HG03571 (cell line): ENCODE data around the gene GPC6.

Experiments used
- ATAC-seq: cut with Tn5 transposase; IDR thresholded peaks from one replicate; pipeline ENCODE4 v1.9.1; 2021; ENCODE audit not compliant: unreplicated experiment

Gene GPC6

GRCh38 chr13:94073007-94073744, 846.6 kb downstream of the GPC6 start:
- no peak for ATAC-seq

DNA sequence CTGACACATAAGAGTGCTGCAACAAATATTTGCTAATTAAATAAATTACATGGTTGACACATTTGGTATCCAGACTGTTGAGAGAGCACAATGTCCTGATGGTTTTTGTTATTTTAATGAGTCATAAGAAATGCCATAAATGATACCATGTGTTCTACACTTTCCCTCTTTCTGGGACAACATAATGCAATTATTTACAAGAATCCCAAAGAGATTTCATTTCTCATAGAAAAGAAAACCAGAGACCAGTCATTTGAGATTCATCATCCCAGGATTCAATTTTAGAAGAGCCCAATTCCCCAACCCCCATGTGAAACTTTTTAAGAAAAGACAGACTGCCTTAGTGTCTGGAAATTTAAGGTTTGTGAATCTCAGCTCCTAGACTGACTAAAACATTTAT, 853.3 kb downstream of the GPC6 start:
- no peak for ATAC-seq

DNA sequence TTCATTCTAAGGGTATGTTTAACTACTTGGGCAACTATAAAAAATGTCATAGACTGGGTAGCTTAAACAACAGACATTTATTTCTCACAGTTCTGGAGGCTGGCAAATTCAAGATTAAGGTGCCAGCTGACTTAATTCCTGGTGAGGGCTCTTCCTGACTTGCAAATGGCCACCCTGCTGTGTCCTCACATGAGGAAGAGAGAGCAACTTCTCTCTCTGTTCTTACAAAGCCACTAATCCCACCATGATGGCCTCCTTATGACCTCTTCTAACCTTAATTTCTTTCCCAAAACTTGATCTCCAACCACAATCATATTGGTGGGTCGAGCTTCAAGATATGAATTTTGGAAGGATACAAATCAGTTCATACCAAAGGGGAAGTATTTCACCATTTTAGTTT, 853.9 kb downstream of the GPC6 start:
- ATAC-seq: no peak

DNA sequence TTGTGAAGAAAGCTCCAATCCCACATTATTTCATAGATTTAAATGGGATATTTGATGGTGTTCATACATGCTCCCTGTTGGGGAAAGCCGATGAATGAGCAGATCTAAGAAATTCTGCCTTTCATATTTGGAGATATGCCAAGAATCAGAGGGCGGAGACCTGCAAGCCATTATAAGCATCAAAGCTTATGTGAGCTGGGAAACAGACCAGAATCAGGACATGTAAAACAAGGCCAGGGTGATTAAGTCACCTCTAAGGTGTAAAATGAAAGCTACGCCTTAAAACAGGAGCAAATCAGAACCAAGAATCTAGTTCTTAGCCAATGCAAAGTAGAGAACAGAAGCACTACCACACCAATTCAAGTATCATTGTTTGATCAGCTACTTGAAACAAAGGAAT, 860.5 kb downstream of the GPC6 start:
- ATAC-seq: no peak

DNA sequence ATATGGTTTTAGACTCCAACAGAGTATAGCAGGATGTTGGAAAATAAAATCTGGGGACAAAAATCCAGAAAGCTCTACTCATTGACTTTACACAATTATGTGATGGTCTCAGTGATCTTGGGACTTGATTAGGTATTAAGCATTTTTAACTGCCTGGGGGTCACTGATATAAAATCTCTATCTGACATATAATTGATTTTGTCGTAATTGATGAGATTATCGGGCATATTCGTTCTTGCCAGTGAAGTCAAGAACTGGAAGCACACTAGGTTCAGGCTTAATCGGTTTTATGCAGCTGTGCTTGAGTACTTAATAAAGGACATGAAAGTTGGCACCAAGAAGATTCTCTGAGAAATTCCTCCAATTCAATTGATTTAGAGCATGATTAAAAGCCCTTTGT, 862.1 kb downstream of the GPC6 start:
- no peak for ATAC-seq

GRCh38 chr13:94090773-94091480, 864.3 kb downstream of the GPC6 start:
- no peak for ATAC-seq

DNA sequence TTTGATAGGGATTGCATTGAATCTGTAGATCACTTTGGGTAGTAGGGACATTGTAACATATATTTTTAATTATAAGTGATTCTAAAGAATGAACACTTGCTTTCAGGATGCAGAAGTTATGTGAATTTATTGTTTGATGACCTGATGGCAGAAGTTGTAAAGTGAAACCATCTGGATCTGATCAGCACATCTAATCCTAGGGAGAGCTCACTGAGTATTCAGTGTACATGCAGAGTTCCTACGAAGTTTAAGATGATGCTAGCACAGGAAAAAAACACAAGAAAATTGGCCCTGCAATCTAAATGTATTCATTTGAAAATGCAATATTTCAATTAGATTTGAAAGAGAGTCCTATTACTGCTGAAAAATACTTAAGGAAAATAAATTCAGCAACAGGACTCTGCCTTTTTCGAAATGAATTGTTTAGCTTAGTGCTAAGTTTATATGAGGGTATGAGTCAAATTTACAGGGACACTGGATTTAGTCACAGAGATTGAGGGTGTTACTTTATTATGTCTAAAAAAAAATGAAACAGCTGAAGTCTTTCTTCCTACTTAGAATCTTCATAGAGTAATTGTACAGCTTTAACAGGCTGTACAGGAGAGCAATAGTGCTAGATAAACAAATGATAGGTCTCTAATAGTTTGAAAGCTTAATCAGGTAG, 867.2 kb downstream of the GPC6 start:
- no peak for ATAC-seq

DNA sequence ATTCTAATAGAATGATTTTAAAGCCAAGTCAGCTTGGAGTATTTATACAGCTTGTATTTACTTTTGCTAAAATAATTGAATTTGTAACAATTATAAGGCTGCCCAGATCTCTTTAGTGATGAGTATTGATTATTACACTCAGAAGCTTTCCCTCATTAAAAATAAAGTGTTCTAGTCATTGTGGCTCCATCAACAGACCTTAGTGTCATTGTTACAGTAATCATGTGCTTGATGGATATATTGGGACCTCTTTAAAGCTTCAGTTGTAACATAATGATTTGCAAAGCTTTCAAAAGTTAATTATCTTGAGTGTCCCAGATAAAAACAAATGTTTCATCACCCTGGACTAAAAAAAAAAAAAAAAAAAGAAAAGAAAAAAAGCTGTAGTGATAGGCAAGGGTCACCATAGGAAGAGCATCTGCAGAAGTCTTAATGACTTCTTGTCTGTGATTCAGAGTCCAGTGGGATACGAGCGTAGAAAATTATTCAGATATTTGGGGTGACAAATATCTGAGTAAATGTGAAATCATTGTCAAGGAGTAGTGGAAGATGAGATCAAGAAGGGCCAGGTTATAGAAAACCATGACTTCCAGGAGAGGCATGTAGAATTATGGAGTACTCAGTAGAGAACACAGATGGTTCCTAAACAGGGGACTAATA, 883.2 kb downstream of the GPC6 start:
- no peak for ATAC-seq

- ATAC-seq: no peak
These were observed 885.6 kb downstream of the GPC6 start for GRCh38 chr13:94112227-94112626.

DNA sequence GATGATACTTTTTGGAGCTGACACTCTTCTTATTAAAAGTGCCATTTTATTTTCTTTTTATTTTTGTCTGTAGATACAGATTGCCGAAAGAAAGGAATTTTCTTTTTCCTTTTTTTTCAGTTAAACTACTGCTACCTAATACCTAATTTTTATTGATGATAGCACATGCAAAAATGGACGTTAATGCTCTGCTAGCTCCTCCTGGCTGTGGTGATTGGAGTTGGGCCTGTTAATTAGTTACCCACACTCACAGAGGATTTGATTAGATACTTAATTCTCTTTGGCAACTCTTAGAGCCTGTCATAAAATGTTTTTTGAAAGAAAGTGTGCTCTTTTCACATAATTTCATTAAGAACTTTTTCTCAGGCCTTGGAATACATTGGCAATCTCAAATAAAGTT, 886.1 kb downstream of the GPC6 start:
- ATAC-seq: no peak

DNA sequence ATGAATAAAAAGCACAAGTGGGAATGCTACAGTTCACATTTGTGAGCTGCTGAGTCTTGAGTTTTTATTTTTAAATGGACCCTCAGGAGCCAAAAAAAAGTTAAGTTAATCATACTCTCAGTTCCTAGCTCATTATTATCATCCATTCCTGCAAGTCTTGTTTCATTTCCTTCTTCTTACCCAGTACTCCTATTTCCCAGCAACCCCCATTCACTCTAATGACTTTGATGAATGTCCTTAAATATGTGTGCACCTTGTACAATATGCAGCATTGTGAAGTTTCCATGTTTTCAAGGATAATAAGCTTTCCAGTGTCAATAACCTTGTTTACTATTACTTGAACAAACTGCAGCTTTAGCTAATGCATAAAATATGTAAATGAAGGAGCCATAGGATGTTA, 886.6 kb downstream of the GPC6 start:
- no peak for ATAC-seq

DNA sequence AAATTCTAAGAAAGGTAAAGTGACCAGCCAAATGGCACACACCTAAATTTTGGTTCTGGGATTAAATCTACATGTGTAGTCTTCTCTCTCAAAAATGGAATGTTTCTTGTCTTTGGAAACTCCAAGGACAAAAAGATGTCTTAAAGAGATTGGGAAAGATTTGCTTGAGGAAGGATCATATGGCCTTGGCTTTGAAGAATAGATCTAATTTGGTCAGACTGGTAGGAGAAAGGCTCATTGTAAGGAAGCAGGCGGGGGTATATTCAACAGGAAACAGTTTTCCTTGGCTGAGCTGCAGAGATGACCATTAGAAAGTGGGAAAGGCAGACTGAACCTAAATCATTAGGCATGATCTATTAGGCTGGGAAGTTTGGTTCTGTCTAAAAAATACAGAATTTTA, 887.6 kb downstream of the GPC6 start:
- no peak for ATAC-seq

DNA sequence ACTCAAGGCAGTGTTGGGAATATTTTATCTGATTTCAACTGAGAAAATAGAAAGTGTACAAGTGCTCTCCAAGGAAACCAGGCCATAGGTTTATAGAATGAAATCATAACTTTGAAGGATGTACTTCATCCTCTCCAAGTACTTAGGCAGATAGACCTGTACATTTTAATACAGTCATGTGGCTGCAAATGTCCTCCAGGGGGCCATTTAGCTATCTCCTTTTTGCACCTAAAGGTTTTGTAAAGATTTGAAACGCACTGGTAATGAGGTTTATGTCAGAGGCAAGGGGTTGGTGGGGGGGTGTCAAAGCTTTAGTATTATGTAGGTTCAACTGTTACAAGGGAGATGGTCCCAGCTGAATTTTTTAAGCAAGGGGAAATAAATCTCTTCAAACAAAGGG, 888.4 kb downstream of the GPC6 start:
- no peak for ATAC-seq

DNA sequence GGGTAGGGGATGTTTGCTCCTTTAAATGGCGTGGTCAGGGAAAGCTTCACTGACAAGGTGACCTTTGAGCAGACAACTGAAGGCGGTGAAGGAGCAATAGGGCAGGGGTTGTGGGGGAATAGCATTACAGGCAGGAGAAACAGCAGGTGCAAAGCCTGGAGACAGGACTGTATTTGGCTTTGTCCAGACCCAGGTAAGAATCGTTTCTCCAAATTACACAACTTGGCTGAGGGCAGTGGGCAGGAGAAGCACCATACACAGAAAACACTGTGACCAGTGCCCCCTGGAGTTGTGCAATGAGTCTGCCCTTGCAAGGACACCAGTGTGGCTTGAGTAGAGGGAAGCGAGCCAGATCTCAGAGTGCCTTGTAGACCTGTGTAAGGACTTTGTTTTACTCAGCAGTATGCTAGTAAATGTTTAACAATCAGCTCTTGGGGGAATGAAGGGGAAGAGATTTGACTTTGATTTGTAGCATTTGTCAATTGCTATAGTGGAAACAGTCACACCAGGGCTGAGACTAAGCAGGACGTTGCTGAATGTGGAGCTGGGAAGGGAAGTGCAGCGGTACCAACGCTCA, 892.8 kb downstream of the GPC6 start:
- ATAC-seq: no peak

DNA sequence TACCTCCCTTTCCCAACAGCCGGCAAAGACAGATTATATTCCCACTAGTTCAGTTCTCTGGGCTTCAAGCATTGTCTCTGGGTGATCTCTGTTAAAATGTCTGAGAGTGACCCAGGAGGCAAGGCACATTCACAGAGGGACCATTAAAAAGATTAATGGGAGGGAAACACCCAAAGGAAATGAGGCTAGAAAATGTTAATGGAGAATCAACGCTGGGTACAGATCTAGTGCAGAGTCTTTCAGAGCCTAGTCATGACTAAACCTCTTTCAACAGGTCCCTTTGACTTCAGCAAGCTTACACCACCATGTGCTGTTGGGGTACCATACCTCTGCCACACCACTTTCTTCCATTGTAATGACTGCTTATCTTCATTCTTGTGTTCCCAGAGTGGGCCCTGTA, 894.3 kb downstream of the GPC6 start:
- ATAC-seq: no peak

DNA sequence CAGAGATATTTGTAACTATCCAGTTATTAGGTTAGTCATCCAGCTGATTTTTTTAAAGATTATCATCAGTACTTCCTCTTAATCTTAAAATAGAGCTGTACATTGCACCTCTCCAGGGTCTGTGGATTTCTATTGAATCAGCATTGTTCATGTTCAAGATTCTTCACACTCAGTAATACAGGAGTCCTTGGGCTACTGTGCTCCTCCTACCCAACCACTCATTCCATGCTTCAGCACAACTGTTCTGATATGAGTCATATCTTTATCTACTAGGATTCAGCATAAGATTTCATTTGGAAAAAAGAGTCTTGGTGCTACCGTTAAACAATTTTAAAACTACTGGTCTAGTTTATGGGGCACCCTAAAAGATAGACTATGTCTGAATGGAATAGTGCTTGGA, 895.1 kb downstream of the GPC6 start:
- ATAC-seq: no peak

DNA sequence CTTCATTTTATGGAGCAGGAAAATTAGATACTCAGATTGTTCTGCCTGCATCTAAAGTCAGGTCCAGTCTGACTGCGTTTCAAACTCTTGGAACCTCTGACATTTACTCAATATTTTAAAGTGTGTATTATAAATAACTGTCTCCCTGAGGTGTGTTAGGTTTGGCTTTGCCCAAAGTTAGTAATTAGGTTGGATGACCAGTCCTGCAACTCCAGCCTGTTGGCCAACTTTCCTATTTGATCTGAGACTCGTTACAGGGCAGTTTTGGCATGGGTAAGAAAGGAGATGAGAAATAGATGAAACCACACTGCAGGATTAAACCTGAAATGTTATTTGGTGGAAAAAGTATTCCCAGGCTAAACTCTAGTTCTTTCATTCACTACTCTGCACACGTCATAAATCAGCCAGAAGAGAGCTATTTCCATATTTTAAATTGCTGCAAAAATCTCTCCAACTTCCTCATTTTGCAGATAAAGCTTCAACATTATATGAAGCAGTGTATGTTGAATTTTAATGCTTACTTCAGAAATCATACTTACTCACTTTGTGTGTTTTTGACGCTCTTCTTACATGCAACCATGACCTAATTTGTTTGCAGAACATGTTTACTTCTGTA, 895.8 kb downstream of the GPC6 start:
- no peak for ATAC-seq

DNA sequence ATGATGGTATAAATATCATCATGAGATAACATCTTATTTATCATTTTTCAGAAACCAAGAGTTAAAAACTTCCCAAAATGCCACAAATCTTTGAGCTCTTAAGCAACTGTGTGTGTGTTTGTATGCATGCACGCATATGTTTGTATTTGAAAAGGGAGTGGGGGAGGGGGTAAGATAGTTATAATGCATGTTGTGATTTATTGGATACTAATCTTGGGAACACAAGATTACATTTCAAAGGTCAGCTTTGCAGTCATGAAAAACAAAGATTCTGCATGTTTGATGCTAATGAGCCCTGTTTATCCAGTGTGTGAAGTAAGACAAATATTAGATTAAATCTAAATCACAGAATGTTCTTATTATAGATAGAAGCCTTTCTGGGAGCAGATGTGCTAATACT, 897.0 kb downstream of the GPC6 start:
- ATAC-seq: no peak

- no peak for ATAC-seq
These were observed 901.8 kb downstream of the GPC6 start for GRCh38 chr13:94128430-94128829.

- ATAC-seq: no peak
These were observed 902.9 kb downstream of the GPC6 start for GRCh38 chr13:94129490-94129894.

DNA sequence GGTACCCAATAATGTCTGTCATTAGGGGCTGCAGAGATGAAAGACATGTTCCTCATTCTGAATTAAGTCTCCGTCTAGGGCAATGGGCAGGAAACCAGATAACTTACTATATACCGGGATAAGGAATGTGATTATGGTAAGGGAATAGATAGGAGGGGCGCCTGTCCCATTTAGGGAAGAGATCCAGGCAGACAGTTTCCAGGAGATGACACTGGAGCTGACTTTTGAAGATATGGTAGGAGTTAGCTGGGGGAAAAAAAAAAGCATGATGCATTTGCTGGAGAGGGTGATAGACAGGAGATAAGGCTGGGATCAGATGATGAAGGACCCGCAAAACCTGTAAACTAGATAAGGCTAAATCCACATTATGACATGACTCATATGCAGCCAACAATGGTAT, 912.2 kb downstream of the GPC6 start:
- no peak for ATAC-seq
